ENCODE measurements around the gene TTC13.

TTC13 gene

GRCh38 chr1:230982696-230983095 is 4.0 kb upstream of the TTC13 start:
- DNase-seq (ENCODE audit: low read depth): no peak
- TF ChIP-seq CTCF (IDR thresholded peaks at IDR 0.05; ENCODE audit: low read depth, low read length, missing control alignments): no peak
- H3K4me3 ChIP-seq (ENCODE audit: low read depth, low read length): no peak overlapping the region
- in situ Hi-C loops (cut with HindIII; ENCODE audit: low sequenced_read_pairs): no loop called here

GRCh38 chr1:230979952-230980351 is 1.3 kb upstream of the TTC13 start:
- no peak for TF ChIP-seq CTCF (IDR thresholded peaks at IDR 0.05; ENCODE audit: low read depth, low read length, missing control alignments)
- in situ Hi-C loops (cut with HindIII; ENCODE audit: low sequenced_read_pairs): no loop called here
- H3K4me3 ChIP-seq (ENCODE audit: low read depth, low read length): peak overlapping the region; percentile 67
- DNase-seq (ENCODE audit: low read depth): no peak

GRCh38 chr1:230979389-230979716 is 692 bp upstream of the TTC13 start:
- in situ Hi-C loops (cut with HindIII; ENCODE audit: low sequenced_read_pairs): no loop called here
- TF ChIP-seq CTCF (IDR thresholded peaks at IDR 0.05; ENCODE audit: low read depth, low read length, missing control alignments): no peak
- no peak for DNase-seq (ENCODE audit: low read depth)

GRCh38 chr1:230977761-230978490 is 735 bp downstream of the TTC13 start:
- DNase-seq (ENCODE audit: low read depth): no peak
- H3K4me3 ChIP-seq (ENCODE audit: low read depth, low read length): peak overlapping the region; percentile 67
- no peak for TF ChIP-seq CTCF (IDR thresholded peaks at IDR 0.05; ENCODE audit: low read depth, low read length, missing control alignments)
- in situ Hi-C loops (cut with HindIII; ENCODE audit: low sequenced_read_pairs): no loop called here

More at GRCh38 chr1:230979389-230979716, 692 bp upstream of the TTC13 start:
- peak overlapping the region; percentile 67 for H3K4me3 ChIP-seq (ENCODE audit: low read depth, low read length)

GRCh38 chr1:230976825-230977747 is 1.6 kb downstream of the TTC13 start:
- TF ChIP-seq CTCF (IDR thresholded peaks at IDR 0.05; ENCODE audit: low read depth, low read length, missing control alignments): no peak
- in situ Hi-C loops (cut with HindIII; ENCODE audit: low sequenced_read_pairs): no loop called here
- no peak overlapping the region for H3K4me3 ChIP-seq (ENCODE audit: low read depth, low read length)
- DNase-seq (ENCODE audit: low read depth): no peak

GRCh38 chr1:230976360-230976759 is 2.3 kb downstream of the TTC13 start:
- TF ChIP-seq CTCF (IDR thresholded peaks at IDR 0.05; ENCODE audit: low read depth, low read length, missing control alignments): no peak
- no peak for DNase-seq (ENCODE audit: low read depth)
- no peak overlapping the region for H3K4me3 ChIP-seq (ENCODE audit: low read depth, low read length)
- in situ Hi-C loops (cut with HindIII; ENCODE audit: low sequenced_read_pairs): no loop called here
